Measurements from ENCODE around the gene CAMTA1. TPM values are rescaled to one million over a fixed set of nuclear protein-coding genes. Genes with fewer than 3 reads are reported as not detected.

CAMTA1 gene
- total RNA-seq, 1 donor: 56.1 TPM

GRCh38 chr1:7402548-7402850 is 617.2 kb downstream of the CAMTA1 start:
- no peak for TF ChIP-seq CTCF (IDR thresholded peaks at IDR 0.05; ENCODE audit: insufficient read depth, low read depth, low read length)
- DNase-seq (ENCODE audit: low read depth): no peak
- no peak overlapping the region for H3K4me3 ChIP-seq (ENCODE audit: low read depth, low read length)

- no peak for DNase-seq (ENCODE audit: low read depth)
- TF ChIP-seq CTCF (IDR thresholded peaks at IDR 0.05; ENCODE audit: insufficient read depth, low read depth, low read length): no peak
- no peak overlapping the region for H3K4me3 ChIP-seq (ENCODE audit: low read depth, low read length)
Measured at GRCh38 chr1:7403265-7404045, 618.2 kb downstream of the CAMTA1 start.

GRCh38 chr1:7404046-7404742 is 618.9 kb downstream of the CAMTA1 start:
- TF ChIP-seq CTCF (IDR thresholded peaks at IDR 0.05; ENCODE audit: insufficient read depth, low read depth, low read length): no peak
- no peak overlapping the region for H3K4me3 ChIP-seq (ENCODE audit: low read depth, low read length)
- no peak for DNase-seq (ENCODE audit: low read depth)

- TF ChIP-seq CTCF (IDR thresholded peaks at IDR 0.05; ENCODE audit: insufficient read depth, low read depth, low read length): no peak
Measured at GRCh38 chr1:7405844-7406500, 620.7 kb downstream of the CAMTA1 start.

GRCh38 chr1:7406641-7407543 is 621.6 kb downstream of the CAMTA1 start:
- H3K4me3 ChIP-seq (ENCODE audit: low read depth, low read length): no peak overlapping the region
- no peak for TF ChIP-seq CTCF (IDR thresholded peaks at IDR 0.05; ENCODE audit: insufficient read depth, low read depth, low read length)
- DNase-seq (ENCODE audit: low read depth): no peak

More at GRCh38 chr1:7405844-7406500, 620.7 kb downstream of the CAMTA1 start:
- DNase-seq (ENCODE audit: low read depth): no peak
- no peak overlapping the region for H3K4me3 ChIP-seq (ENCODE audit: low read depth, low read length)

- no peak overlapping the region for H3K4me3 ChIP-seq (ENCODE audit: low read depth, low read length)
- DNase-seq (ENCODE audit: low read depth): no peak
- no peak for TF ChIP-seq CTCF (IDR thresholded peaks at IDR 0.05; ENCODE audit: insufficient read depth, low read depth, low read length)
Measured at GRCh38 chr1:7407544-7407895, 622.3 kb downstream of the CAMTA1 start.

All from fibroblast of villous mesenchyme (primary cell).